Stomach smooth muscle (tissue), 2 donors: ENCODE data around the gene KRT73.

Source experiments
- H3K27ac ChIP-seq: one replicate; pipeline ENCODE4 v1.7.0; 2013; ENCODE audit warnings: mild to moderate bottlenecking, low read length, inconsistent platforms
- H3K27me3 ChIP-seq, 2 donors: one replicate each; pipeline ENCODE4 v1.7.0; 2013; ENCODE audit warnings: low read length in 2 of 2; ENCODE audit not compliant: insufficient read depth in 2 of 2, control insufficient read depth in 1 of 2
- H3K36me3 ChIP-seq, 2 donors: one replicate each; pipeline ENCODE4 v1.7.0; 2013; ENCODE audit warnings: low read length in 2 of 2; ENCODE audit not compliant: control insufficient read depth in 2 of 2, insufficient read depth in 2 of 2
- H3K4me1 ChIP-seq: one replicate; pipeline ENCODE4 v1.7.0; 2013; ENCODE audit warnings: low read length; ENCODE audit not compliant: control insufficient read depth, insufficient read depth
- H3K4me3 ChIP-seq, 2 donors: one replicate each; pipeline ENCODE4 v1.7.0; 2013; ENCODE audit warnings: low read length in 2 of 2
- H3K9ac ChIP-seq, 2 donors: one replicate each; pipeline ENCODE4 v1.7.0; 2013; ENCODE audit warnings: low read length in 2 of 2, mild to moderate bottlenecking in 1 of 2
- H3K9me3 ChIP-seq, 2 donors: one replicate each; pipeline ENCODE4 v1.7.0; 2013; ENCODE audit warnings: low read length in 2 of 2; ENCODE audit not compliant: control insufficient read depth in 2 of 2
- donor health status: healthy.
- donor health status: Pancreatic carcinoma.

Gene KRT73

DNA sequence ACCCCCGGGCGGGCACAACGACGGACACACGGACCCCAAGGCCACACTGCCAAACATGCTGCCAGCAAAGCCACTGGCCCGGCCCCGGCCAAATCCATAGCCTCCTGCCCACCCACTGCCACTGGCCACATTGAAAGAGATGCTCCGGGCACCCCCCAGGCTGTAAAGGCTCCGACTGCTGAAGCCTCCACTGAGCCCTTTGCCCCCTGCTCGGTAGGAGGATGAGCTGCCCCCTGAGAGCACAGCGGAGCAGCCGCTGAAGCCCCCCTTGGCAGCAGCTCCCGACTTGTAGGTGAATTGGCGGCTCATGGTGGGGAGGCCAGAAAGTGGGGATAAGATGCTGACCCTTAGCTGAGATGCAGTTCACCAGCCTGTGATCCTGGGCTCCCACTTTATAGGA, at the start of gene KRT73:
Gene KRT73, minus strand, starts transcription at position 344 of the 400 bp plus-strand sequence. Its CDS starts 35 bp downstream, at position 309.
- peaks cover 9 to 10% of the 10 kb centered on the region in 2 donors for H3K27me3 ChIP-seq
- no peaks in the 10 kb centered on the region for H3K36me3 ChIP-seq
- H3K9me3 ChIP-seq = no peaks in the 10 kb centered on the region
- no peak within 1 kb of the TSS for H3K27ac ChIP-seq
- no peak within 1 kb of the TSS for H3K4me3 ChIP-seq
- H3K4me1 ChIP-seq = no peaks in the 10 kb centered on the region
- no peak within 1 kb of the TSS for H3K9ac ChIP-seq

DNA sequence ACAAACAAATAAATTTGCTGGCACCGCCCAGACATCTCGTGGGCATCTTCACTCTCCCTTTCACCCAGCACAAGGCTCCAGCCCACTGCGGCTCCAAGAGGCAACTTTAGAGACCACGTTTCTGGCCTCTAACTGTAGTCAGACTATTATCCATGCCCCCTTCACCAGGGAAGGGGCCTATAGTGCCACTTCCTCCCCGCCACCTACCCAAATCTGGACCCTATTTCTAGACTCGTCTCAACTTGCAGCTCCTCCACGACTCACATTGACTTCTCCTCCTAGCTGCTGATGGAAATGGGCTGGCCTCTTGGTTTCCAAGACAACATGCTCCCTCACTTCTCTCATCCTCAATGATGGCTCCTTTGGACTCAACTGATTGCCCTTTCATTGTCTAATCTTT, 49.6 kb upstream of the KRT73 start:
- Histone ChIP-seq H3K4me1 (no peaks in the 10 kb centered on the region), H3K36me3 (no peaks in the 10 kb centered on the region), H3K9ac (no peak overlapping the region), H3K4me3 (no peak overlapping the region), H3K27ac (no peak overlapping the region), H3K9me3 (no peaks in the 10 kb centered on the region), H3K27me3 (peaks cover 11 to 18% of the 10 kb centered on the region in 2 donors)

DNA sequence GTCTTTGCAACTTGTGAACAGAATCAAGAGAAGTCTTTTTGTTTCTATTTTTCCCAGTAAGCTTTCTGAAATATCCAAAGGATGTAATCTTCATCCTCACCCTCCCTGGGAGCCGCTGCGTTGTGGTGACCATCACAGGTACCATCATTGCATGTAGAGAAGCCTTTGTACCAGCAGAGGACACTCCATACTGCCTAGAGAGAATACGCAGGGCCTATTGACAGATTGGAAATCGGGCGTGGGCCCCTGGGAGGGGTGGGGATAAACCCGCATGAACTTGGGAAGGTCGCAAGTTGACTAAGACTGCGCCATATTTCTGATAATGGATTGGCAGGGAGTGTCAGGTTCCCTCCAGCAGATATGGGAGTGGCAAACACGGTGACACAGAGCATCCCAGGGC, 49.1 kb upstream of the KRT73 start:
- no peak overlapping the region for H3K27ac ChIP-seq
- no peak overlapping the region for H3K4me3 ChIP-seq
- H3K4me1 ChIP-seq = no peaks in the 10 kb centered on the region
- H3K27me3 ChIP-seq = peaks cover 11 to 20% of the 10 kb centered on the region in 2 donors
- H3K36me3 ChIP-seq = no peaks in the 10 kb centered on the region
- no peaks in the 10 kb centered on the region for H3K9me3 ChIP-seq
- no peak overlapping the region for H3K9ac ChIP-seq

DNA sequence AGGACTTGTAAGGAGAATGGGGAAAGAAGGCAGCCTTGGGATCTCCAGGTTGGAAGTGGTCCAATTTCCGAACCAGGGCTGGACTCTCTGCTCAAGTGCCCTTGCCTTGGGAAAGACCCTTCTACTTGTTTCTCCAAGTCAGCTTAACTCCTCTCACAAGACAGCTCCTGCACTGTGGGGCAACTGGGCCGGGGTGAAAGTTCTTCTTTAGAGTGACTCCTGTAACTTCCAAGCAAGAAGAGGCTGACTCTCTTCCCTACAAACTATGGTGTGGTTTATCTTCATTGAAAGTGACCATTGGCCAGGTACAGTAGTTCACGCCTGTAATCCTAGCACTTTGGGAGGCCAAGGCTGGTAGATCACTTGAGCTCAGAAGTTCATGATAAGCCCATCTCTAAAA, 48.1 kb upstream of the KRT73 start:
- no peaks in the 10 kb centered on the region for H3K4me1 ChIP-seq
- peaks cover 11 to 22% of the 10 kb centered on the region in 2 donors for H3K27me3 ChIP-seq
- no peak overlapping the region for H3K27ac ChIP-seq
- H3K36me3 ChIP-seq = no peaks in the 10 kb centered on the region
- H3K4me3 ChIP-seq = no peak overlapping the region
- H3K9me3 ChIP-seq = no peaks in the 10 kb centered on the region
- H3K9ac ChIP-seq = no peak overlapping the region

DNA sequence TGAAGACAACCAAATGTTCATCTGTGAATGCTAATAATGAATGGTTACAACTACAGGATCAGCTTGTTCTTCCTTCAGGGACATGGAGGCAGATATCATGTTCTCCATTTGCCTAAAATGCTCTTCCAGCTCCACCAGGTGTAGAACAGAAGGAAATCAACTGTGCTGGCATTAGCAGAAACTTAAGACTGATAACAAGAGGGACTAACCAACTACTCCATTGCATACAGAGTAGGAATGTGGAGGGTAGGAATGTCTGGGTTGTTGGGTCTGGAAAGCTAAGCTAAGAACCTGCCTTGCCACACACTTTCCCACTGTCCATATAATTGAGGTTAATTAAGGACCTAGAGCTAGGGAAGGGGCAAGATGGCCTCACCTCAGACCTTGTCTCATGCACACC, 45.1 kb upstream of the KRT73 start:
- H3K27me3 ChIP-seq = peaks cover 13 to 30% of the 10 kb centered on the region in 2 donors

DNA sequence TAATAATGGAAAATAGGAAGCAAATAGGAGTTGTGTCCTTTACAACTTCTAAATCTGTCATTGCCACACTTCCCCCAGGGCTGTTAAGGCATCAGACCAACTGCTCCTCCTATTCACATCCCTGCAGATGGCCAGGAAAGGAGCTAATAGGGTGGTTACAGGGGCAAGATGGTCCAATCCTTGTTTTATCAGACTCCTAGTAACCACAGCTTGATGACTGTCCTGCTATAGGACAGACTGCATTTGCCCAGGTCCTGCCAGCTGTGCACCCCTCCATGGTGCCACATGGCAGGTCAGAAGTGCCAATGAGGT, 44.5 kb upstream of the KRT73 start:
- Histone ChIP-seq H3K27ac (no peak overlapping the region), H3K4me1 (no peaks in the 10 kb centered on the region), H3K9ac (no peak overlapping the region), H3K27me3 (peaks cover 16 to 28% of the 10 kb centered on the region in 2 donors), H3K36me3 (no peaks in the 10 kb centered on the region), H3K4me3 (no peak overlapping the region), H3K9me3 (no peaks in the 10 kb centered on the region)

More for the DNA sequence above, 45.1 kb upstream of the KRT73 start:
- Histone ChIP-seq H3K4me3 (no peak overlapping the region), H3K27ac (no peak overlapping the region), H3K9ac (no peak overlapping the region), H3K36me3 (no peaks in the 10 kb centered on the region), H3K4me1 (no peaks in the 10 kb centered on the region), H3K9me3 (no peaks in the 10 kb centered on the region)

DNA sequence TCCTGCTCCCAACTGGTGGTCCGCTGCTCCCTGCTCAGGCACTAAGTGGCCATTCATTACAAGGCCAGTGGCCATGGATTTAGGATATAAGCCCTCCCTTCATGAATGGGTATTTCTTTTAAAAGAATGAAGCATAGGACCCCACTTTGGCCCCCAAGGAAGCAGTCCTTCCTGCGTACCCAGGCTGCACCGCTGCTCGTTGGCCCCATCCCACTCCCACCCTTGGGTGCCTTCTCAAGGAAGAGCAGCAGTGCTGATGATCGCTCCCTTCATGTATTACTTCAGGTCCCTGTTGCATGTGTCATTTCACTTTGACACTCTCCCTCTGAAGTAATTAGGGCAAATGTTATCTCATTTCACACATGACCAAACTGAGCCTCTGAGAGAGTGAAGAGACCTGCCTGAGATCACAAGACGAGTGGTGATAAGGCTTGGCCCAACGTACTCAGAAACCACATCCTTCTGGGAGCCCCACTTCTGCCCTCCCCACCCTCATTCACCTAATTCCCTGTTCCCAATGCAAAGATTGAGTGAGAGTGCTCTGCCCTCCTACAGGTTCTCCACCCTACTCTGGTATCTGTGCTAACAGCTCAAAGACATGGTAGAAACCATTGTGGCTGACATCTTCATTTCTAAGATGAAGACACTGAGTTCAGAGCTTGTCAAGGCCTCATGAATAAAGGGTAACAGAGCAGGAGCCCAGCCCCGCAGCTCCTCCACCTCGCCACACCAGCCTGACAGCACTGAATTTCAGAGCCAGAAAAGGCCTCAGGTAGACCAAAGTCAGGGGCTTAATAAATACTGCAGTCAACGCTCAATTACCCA, 43.9 kb upstream of the KRT73 start:
- no peak overlapping the region for H3K4me3 ChIP-seq
- no peaks in the 10 kb centered on the region for H3K36me3 ChIP-seq
- peaks cover 16 to 22% of the 10 kb centered on the region in 2 donors for H3K27me3 ChIP-seq
- no peaks in the 10 kb centered on the region for H3K9me3 ChIP-seq
- H3K4me1 ChIP-seq = no peaks in the 10 kb centered on the region
- no peak overlapping the region for H3K27ac ChIP-seq
- H3K9ac ChIP-seq = no peak overlapping the region

DNA sequence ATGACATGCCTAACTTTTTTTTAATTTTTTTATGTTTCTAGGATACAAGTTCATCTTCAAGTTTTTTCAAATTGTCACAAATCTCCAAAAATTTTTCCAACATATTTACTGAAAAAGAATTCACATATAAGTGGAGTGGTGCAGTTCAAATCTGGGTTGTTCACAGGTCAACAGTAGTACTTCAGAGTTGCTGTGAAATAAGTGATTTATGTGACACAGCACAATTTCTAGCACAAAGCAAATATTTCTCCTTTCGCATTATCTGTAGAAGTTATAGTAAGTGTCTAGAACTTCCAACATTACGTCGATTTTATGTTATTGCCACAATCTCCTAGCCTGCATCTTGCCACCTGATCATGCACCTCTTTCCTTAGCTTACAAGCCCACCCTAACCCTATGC, 43.3 kb upstream of the KRT73 start:
- Histone ChIP-seq H3K4me3 (no peak overlapping the region), H3K27me3 (peaks cover 16 to 22% of the 10 kb centered on the region in 2 donors), H3K4me1 (no peaks in the 10 kb centered on the region), H3K9me3 (no peaks in the 10 kb centered on the region), H3K27ac (no peak overlapping the region), H3K9ac (no peak overlapping the region), H3K36me3 (no peaks in the 10 kb centered on the region)

DNA sequence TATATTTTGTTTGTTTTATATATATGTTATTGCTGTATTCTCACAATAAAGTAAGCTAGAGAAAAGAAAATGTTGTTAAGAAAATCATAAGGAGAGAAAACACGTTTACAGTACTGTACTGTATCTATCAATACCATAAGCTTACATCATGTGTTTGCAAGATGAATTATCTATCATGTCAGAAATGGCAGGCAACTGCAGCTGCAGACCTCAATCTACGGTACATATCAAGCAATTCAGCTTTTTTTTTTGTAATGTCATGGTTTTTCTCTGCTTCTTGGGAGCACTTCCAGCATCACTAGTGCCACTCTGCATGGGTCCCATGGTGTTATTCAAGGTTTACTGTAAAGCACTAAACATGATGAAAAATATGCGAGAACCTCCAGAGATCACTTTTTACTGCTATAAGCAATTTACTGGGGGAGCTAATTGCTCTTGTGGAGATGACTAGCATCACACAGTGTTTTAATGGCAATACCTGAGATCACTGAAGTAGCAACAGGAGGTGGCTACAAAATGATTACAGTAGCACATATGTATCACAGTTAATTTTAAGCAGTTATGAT, 42.7 kb upstream of the KRT73 start:
- Histone ChIP-seq H3K9ac (no peak overlapping the region), H3K4me1 (no peaks in the 10 kb centered on the region), H3K36me3 (no peaks in the 10 kb centered on the region), H3K27ac (no peak overlapping the region), H3K27me3 (peaks cover 11 to 19% of the 10 kb centered on the region in 2 donors), H3K9me3 (no peaks in the 10 kb centered on the region), H3K4me3 (no peak overlapping the region)

DNA sequence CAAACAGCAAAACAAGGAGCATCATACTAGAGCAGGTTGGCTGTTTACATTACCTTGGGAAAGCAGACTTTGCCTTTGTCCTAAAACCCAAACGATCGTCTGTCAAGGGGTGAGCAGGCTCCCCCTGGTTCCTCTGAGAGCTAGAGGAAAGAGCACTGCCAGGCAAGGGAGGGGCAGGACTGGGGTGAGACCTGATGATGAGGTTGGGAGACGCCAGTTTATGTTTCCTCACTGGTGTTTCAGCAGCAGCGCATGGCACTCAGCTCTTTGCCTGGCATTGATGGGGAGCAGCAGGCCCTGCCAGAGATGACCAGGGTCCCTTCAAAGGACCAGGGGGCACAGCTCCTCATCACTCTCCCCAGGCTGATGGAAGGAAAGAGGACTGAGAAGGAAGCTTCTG, 41.6 kb upstream of the KRT73 start:
- no peak overlapping the region for H3K27ac ChIP-seq
- no peaks in the 10 kb centered on the region for H3K36me3 ChIP-seq
- H3K9me3 ChIP-seq = no peaks in the 10 kb centered on the region
- no peaks in the 10 kb centered on the region for H3K4me1 ChIP-seq
- H3K9ac ChIP-seq = no peak overlapping the region
- H3K4me3 ChIP-seq = no peak overlapping the region
- H3K27me3 ChIP-seq = peaks cover 10 to 21% of the 10 kb centered on the region in 2 donors

DNA sequence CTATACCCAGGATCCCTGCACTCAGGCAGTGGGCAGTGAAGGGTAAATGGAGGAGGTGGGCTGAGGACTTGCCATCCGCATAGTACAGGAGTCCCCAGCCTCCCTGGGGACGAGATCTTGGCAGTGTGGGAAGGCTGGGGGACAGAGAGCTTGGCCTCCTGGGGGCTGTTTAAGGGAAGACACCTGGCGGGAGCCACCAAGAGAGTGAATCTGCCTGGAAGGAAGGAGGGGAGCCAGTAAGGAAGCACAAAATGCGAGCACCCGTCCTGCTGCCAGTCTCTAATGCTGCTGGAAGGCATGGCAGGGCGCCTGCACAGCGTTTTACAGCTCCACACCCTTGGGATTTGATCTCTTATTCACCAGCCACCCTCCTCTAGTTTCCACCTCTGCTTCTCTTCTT, 41.0 kb upstream of the KRT73 start:
- H3K4me3 ChIP-seq = no peak overlapping the region

More for the DNA sequence above, 41.0 kb upstream of the KRT73 start:
- no peaks in the 10 kb centered on the region for H3K4me1 ChIP-seq
- H3K9ac ChIP-seq = no peak overlapping the region
- H3K36me3 ChIP-seq = no peaks in the 10 kb centered on the region
- H3K27me3 ChIP-seq = peaks cover 10 to 20% of the 10 kb centered on the region in 2 donors
- no peak overlapping the region for H3K27ac ChIP-seq
- no peaks in the 10 kb centered on the region for H3K9me3 ChIP-seq
